GM12864 (cell line): ENCODE results near the gene ADCK1.
"Not testable (repeated sequence)": the region's sequence is repeated elsewhere in the genome, so short reads cannot be mapped to it uniquely, and the experiment has no call there.

Experiments used
- DNase-seq: peaks from one replicate; pipeline ENCODE4 v3.0.0-alpha.2; 2011; ENCODE audit warnings: low read depth
- H3K4me3 ChIP-seq: 2 replicates; pipeline ENCODE4 v1.5.1; 2011; ENCODE audit warnings: mild to moderate bottlenecking, low read depth, low read length, control low read depth
- TF ChIP-seq, protein P1 (sequence below): IDR thresholded peaks from 2 replicates; pipeline ENCODE4 v1.5.1; 2011; ENCODE audit warnings: low read depth, mild to moderate bottlenecking, moderate library complexity, low read length, control low read depth, inconsistent platforms; ENCODE audit errors: missing control alignments

ADCK1 gene

DNA sequence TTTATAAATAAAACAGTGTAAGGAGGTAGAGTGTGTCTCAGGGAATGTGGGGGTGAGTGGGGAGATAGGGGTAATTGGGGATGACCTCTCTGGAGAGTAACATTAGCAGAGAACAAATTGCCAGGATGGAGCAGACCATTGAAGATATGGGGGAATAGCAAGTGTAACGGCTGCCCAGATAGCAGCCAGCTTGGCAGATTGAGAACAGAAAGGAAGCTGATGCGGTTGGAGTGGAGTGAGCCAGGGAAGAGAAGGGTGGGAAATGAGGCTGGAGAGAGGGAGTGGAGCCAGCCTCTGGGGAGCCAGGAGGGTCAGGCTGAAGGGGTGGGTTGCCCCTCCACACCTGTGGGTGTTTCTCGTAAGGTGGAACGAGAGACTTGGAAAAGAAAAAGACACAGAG, 5.6 kb upstream of the ADCK1 start:
- no peak for DNase-seq
- H3K4me3 ChIP-seq = no peak overlapping the region
- TF ChIP-seq, protein P1, sequence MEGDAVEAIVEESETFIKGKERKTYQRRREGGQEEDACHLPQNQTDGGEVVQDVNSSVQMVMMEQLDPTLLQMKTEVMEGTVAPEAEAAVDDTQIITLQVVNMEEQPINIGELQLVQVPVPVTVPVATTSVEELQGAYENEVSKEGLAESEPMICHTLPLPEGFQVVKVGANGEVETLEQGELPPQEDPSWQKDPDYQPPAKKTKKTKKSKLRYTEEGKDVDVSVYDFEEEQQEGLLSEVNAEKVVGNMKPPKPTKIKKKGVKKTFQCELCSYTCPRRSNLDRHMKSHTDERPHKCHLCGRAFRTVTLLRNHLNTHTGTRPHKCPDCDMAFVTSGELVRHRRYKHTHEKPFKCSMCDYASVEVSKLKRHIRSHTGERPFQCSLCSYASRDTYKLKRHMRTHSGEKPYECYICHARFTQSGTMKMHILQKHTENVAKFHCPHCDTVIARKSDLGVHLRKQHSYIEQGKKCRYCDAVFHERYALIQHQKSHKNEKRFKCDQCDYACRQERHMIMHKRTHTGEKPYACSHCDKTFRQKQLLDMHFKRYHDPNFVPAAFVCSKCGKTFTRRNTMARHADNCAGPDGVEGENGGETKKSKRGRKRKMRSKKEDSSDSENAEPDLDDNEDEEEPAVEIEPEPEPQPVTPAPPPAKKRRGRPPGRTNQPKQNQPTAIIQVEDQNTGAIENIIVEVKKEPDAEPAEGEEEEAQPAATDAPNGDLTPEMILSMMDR = no peak

- H3K4me3 ChIP-seq = peak overlapping the region; percentile 89
- not testable (repeated sequence) for DNase-seq
Observed at GRCh38 chr14:77799456-77799855, 453 bp upstream of the ADCK1 start.

DNA sequence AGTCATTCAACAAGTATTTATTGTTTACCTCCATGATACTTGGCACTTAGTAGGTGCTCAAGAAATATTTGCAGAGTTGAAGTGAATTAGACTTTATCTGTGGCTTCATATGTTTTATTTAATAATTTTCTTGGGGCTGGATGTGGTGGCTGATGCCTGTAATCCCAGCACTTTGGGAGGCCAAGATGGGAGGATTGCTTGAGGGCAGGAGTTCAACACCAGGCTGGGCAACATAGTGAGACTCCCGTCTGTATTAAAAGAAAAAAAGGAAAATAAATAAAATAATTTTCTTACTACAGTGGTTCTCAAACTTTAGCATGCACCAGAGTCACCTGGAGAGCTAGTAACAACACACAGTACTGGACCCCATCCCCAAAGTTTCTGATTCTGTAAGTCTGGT, 905 bp downstream of the ADCK1 start:
- H3K4me3 ChIP-seq = peak overlapping the region; percentile 89
- DNase-seq = no peak

GRCh38 chr14:77804592-77804991, 4.7 kb downstream of the ADCK1 start:
- TF ChIP-seq, protein P1 = peak; percentile 68
- H3K4me3 ChIP-seq = no peak overlapping the region
- DNase-seq = no peak

More for the DNA sequence above, 905 bp downstream of the ADCK1 start:
- TF ChIP-seq, protein P1 = no peak

GRCh38 chr14:77805706-77806105, 5.8 kb downstream of the ADCK1 start:
- TF ChIP-seq, protein P1 = no peak
- H3K4me3 ChIP-seq = no peak overlapping the region
- DNase-seq = no peak

- TF ChIP-seq, protein P1 = no peak
- no peak overlapping the region for H3K4me3 ChIP-seq
- no peak for DNase-seq
Observed at GRCh38 chr14:77808250-77808649, 8.3 kb downstream of the ADCK1 start.

DNA sequence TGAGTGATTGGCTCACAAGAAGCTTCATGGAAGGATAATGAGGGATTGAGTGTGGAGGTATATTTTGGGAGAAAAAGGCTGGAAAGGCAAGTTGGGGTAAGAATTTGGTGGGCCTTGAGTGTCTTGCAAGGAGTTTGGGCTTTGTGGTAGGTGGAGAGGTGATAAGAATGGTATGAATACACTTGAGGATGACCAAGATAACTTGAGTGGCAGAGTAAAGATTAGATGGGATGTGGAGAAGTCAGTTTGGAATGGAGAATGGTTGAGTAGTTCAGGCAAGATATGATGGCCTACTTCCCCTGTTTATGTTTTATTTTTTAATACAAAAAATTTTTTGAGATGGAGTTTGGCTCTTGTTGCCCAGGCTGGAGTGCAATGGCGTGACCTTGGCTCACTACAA, 9.1 kb downstream of the ADCK1 start:
- TF ChIP-seq, protein P1 = no peak
- H3K4me3 ChIP-seq = no peak overlapping the region
- no peak for DNase-seq

GRCh38 chr14:77812028-77812427, 12.1 kb downstream of the ADCK1 start:
- DNase-seq = no peak
- TF ChIP-seq, protein P1 = no peak
- no peak overlapping the region for H3K4me3 ChIP-seq

DNA sequence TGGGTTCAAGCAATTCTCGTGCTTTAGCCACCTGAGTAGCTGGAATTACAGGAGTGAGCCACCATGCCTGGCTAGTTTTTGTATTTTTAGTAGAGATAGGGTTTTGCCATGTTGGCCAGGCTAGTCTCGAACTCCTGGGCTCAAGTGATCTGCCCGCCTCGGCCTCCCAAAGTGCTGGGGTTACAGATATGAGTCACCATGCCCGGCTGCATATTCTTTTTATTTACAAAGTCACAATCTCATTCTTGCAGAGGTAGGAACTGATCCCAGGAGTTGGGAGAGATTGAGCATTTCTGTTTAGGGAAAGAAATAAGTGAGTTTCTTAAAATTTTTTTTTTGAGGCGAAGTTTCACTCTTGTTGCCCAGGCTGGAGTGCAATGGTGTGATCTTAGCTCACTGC, 12.8 kb downstream of the ADCK1 start:
- DNase-seq = not testable (repeated sequence)

More for the DNA sequence above, 12.8 kb downstream of the ADCK1 start:
- H3K4me3 ChIP-seq = not testable (repeated sequence)
